GM18951 (cell line): ENCODE data around the gene BAHCC1.

Source experiments
- POLR2A ChIP-seq: IDR thresholded peaks from 4 replicates; pipeline ENCODE4 v1.6.1; 2011; ENCODE audit warnings: mild to moderate bottlenecking; ENCODE audit not compliant: insufficient read length, insufficient read depth; ENCODE audit errors: extremely low read depth
- in situ Hi-C: fragments of 300-500 bp; cut with MboI; formaldehyde crosslinking; loops from one replicate; pipeline ENCODE4 v1.12.0; 2022; ENCODE audit warnings: low sequenced_read_pairs, mixed read lengths, inconsistent platforms; ENCODE audit not compliant: unreplicated experiment

The BAHCC1 gene

DNA sequence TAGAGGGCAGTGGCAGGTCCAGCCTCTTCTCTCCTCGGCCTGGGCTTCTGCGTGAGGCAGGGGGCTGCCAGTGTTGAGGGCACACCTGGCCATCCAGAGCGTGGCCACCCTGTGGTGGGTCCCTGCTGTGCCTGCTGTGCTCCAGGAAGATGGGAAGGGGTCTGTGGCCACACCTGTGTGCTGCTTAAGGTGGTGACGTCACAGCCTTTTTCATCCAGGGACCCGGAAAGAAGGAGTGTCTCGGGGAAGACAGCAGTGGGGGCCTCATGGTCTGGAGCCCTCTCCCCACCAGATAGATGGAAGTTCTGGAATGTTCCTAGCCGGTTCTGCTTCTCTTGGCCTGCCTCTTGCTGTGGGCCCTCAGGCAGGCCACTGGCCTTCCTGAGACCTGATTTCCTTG lies 80.8 kb downstream of the BAHCC1 start:
- in situ Hi-C loops = no loop called here
- no peak for TF ChIP-seq POLR2A

DNA sequence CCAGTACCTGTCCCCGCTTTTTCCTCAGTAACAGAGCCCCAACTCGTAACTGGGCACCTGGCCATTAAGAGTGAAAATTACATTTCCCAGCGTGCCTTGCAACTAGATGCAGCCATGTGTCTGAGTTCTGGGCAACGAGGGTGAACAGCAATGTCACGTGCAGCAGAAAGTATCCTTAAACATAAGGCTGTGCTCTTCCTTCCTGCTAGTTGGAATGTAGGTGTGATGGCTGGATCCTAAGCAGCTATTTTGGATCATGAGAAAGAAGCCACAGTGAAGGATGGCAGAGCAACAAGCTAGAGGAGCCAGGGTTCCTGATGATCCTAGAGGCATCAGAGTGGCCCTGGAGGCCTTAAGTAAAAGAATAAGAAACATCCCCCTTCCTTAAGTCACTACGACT lies 81.4 kb downstream of the BAHCC1 start:
- TF ChIP-seq POLR2A = no peak
- in situ Hi-C loops = no loop called here

DNA sequence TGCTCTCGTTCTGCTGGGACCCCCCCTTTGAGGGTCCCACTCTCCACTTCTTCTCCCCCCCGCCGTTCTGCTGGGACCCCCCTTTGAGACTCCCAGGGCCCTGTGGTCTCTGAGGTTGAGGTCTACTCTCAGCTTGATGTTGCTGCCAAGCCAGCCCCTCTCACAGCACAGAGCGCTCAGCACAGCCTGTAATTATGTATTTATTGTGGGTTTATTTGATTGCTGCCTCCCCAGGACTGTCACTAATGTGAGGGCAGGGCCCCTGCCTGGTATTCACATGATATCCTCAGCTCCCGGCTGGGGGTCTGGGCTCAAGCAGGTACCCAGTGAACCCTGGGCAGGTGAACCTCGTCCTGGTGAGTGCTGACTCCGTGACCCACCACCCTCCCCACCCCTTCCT lies 81.9 kb downstream of the BAHCC1 start:
- in situ Hi-C loops = no loop called here
- no peak for TF ChIP-seq POLR2A

DNA sequence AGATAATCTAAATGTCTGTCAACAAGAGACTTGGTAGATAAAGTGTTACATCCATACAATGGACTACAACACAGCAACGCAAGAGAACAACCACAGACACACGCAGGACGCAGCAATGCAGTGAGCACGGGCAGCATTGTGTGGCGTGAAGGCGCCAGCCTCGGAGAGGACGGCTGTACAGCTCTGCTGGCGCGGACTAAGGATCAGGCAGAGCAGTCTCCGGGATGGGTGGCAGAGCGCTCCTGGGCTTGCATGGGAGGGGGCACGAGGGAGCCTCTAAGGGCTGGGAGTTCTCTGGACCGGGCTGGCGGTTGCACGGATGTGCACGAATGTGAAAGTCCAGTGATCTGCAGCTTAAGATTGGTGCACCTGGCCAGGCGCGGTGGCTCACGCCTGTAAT lies 82.9 kb downstream of the BAHCC1 start:
- TF ChIP-seq POLR2A = no peak

DNA sequence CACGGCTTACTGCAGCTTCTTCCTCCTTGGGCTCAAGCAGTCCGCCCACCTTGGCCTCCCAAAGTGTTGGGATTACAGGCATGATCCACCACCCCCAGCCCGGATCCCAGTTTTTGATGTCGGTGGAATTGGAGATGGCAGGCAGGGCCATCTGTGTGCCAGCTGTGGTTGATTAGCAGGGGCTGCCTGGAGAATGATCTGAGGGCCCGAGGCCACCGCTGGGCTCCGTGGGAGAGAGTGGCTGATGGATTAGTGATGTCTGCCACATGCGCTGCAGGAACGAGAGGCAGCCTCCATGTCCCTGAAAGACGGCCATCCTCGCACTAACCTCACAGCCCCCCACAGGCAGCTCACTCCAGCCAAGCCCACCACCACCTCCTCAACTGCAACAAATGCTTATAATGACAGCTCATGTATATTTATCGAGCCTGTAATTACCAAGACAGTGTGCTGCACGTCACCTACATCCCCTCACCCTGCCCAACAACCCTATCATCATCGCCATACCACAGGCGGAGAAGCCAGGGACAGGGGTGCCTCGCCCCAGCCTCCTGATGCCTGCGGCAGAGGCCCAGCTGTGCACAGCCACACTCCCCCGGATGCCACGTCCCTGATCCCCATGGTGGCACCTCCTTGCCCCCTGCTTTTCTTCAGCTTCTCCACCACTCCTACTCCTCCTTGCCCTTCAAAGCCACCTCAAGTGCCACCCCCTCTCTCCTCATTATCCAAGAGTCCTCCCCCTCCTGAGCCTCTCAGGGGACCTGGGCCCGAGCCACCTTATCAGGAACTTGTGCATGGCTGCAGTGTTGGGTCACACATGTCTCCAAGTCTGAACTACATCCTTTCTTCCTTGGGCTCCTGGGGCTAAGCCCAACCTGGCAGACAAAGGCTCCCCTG lies 84.2 kb downstream of the BAHCC1 start:
- in situ Hi-C loops = no loop called here
- no peak for TF ChIP-seq POLR2A

More for the DNA sequence above, 82.9 kb downstream of the BAHCC1 start:
- in situ Hi-C loops = no loop called here

DNA sequence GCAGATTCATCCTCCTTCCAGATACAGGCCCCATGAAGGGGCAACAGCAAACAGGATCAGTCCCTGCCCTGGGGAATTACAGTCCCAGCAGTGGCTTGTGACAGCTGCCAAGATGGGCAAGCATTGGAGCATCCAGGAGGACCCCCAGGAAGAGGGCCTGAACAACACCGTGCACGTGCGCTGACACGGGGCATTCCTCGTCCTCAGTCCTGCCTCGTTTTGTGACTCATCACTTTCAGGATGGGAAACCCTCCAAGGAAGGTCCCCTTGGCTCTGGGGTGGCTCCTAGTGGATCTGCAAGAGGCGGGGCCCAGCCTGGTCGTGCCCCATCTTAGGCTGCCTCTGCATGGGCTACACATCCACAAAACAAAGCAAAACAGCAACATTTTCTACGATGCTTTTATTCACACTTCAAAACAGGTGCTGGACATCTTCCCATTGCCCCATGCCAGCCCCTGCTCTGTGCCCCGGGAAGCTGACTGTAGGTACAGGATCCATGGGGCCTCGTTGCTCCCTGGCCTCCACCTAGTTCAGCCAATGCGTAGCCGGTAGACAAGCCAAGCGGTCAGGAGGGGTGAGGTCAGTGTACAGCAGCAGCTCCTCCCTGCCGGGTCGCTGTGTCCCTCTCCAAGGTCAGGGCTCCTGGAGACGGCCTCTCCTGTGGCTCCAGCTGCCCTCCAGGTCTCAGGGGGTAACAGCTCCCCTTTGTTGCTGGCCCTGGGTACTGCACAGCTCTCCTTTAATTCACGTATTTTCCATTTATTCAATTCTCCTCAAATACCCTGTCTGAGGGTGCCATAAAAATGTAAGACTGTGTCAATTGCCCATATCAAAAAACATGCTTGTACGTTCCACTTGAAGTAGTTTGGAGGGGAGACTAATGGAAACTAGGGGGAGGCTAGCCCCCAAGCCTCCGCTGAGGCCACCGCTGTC lies 85.1 kb downstream of the BAHCC1 start:
- TF ChIP-seq POLR2A = no peak
- in situ Hi-C loops = no loop called here

DNA sequence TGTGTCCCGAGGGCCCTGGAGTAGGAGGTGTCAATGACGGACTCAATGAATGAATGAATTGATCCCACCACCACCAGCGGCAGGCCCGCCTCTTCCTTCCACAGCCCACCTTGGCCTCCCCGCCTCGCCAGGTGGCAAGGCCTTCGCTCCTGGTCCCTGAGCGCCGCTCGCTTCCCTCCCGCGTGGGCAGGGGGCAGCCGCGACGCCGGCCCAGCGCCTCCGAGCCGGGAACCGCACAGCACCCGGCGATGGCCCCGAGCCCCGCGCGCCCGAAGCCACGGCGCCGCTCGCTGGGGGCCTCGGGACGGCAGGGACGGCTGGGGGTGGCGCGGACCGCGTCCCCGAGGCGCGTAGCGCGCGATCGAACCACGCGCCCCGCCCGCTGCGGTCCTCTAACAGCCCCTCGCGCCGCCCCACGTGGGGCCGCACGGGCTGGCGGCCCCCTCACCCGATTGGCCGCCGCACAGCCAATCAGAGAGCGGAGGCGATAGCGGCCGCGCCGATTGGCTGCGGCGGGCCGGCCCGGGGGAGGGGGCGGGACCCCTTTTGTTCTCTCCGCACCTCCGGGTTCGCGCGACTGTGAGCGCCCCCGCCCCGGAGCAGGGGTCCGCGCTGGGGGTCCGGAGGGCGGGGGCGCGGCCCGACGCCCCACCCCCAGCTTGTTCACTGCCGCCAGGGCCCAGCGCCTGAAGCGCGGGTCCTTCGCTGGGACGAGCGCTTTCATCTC lies 86.0 kb downstream of the BAHCC1 start:
- in situ Hi-C loops = no loop called here
- no peak for TF ChIP-seq POLR2A

DNA sequence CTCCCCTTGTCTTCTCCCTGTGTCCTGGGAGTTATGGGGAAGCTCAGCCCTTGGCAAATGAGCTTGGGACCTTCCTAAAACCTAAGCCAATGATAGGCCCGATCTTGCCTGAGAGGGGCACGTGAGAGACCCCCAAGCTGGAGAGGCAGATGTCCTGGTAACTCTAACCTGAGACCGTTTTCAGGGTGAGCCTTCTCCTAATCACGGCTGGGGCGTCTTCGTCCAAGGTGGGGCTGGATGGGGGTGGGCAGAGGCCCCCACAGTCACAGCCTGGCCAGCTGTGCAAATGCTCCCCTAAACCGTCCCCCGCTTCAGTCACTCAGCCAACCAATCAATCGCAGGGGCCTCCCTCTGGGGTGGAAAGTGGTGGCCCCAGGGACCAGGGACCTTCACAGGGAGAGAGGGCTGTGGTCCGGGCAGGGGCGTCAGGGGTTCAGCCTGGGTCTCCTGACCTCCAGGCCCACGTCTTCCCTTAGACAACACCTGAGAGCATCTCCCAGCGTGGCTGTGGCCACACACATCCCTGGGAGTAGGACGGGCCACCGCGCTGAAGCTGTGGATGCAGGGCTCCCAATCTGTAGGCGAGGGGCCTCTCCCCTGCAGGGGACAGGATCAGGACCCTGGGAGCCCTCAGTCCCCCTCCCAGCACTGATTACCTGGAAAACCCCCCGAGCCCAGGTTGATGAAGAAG lies 86.7 kb downstream of the BAHCC1 start:
- TF ChIP-seq POLR2A = no peak
- in situ Hi-C loops = no loop called here

DNA sequence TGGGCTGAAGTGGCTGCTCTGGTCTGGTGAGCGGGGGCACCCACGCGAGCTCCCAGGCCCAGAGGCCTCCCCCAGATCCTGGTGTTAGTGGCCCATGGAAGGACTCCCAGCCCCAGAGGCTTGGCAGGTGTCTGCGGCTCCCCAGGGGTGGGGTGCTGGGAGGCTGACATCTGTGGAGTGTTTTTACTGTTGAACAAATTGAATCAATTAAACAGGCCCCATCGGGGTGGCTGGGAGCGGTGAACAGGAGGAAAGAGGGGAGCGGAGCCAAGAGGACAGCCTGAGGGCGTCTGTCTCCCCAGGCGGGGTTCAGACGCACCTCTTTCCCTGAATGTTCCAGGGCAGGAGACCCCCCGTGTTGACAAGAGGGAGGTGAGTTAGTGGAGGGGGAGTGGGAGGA lies 87.4 kb downstream of the BAHCC1 start:
- no peak for TF ChIP-seq POLR2A
- in situ Hi-C loops = no loop called here

DNA sequence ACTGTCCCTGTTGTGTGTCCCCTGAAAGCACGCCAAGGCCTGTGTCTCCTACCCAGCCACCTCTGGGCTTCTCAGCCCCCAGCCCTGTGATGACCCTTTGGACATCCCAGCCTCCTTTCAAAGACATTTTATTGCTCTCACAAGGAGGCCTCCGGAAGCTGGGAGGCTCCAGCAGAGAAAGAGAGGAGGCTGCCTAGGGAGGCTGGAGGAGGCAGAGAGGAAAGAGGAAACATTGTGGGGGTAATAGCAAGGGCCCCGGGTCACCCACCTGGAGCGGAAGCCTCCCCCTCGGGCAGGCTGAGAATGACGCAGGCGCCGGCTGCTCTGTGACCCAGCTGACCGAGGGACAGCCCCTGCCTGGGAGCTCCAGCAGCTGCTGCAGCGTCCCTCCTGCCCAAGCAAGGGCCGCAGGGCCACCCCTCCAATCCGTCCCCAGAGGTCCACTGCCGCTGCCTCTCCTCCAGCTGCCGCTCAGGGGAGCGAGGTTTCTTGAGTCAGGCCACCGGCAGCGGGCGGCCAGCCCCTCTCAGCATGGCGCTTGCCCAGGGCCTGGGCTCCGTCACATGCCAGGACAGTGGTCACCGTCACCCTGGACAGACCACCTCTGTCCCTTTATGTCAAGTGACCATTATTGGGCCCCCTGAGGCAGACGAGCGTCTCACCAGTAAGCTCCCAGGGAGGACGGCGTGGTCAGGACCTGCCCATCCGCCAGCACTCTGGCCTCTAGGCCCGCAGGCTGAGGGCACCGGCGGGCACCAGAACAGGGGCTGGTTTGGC lies 88.0 kb downstream of the BAHCC1 start:
- TF ChIP-seq POLR2A = no peak
- in situ Hi-C loops = no loop called here

DNA sequence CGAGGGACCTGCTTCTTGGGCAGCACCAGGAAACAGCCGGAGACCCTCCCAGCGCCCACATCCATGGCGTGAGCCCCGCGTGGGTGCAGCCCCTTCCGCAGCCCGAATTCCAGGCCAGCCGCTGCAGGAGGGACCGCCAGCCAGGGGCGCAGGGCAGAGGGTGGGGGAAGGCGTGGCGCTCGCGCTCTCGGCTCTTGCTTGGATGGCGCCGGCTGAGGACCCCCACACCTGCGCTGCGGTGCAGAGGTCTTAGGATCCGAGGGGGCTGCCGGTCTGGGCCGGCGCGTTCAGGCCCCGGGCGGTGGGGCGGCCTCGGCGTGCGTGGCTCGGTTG lies 88.6 kb downstream of the BAHCC1 start:
- TF ChIP-seq POLR2A = no peak

More for the DNA sequence above, 88.6 kb downstream of the BAHCC1 start:
- in situ Hi-C loops = no loop called here
